Tibial nerve (tissue), 3 donors: ENCODE results near the gene PRKAG2.

Source experiments
- CTCF ChIP-seq, 5 experiments: fragments of 200-600 bp in 3 of 5; fragments of 450-650 bp in 2 of 5; sonication (generic) in 3 of 5; IDR thresholded peaks; one replicate each; pipeline ENCODE4 v1.5.1; 2016 to 2019; ENCODE audit warnings: antibody characterized with exemption in 5 of 5, mild to moderate bottlenecking in 3 of 5, moderate library complexity in 2 of 5
- POLR2A ChIP-seq, 2 donors: fragments of 450-650 bp; IDR thresholded peaks; one replicate each; pipeline ENCODE4 v1.6.1; 2017; ENCODE audit warnings: antibody characterized with exemption in 2 of 2, mild to moderate bottlenecking in 2 of 2, moderate library complexity in 2 of 2

GRCh38 chr7:151918510-151918843 is 41.6 kb upstream of the PRKAG2 start:
- no peak for TF ChIP-seq CTCF (IDR thresholded peaks at IDR 0.05)
- TF ChIP-seq POLR2A (IDR thresholded peaks at IDR 0.05), result no peak
